HepG2 (cell line): ENCODE measurements around the gene PCYOX1L. TPM values are rescaled to one million over a fixed set of nuclear protein-coding genes. Genes with fewer than 3 reads are reported as not detected.

Source experiments
- ATF2 ChIP-seq: sonication (generic); formaldehyde crosslinking; IDR thresholded peaks from 2 replicates; pipeline ENCODE4 v1.4.0; 2020; ENCODE audit warnings: missing genetic modification reagents
- CEBPG ChIP-seq: IDR thresholded peaks from 2 replicates; pipeline ENCODE4 v1.6.1; 2016
- CREM ChIP-seq, 2 experiments: sonication (generic) in 1 of 2; formaldehyde crosslinking in 1 of 2; IDR thresholded peaks; 2 replicates each; pipeline versions ENCODE4 v1.4.0 to v1.6.1; 2016 to 2020; ENCODE audit warnings: antibody characterized with exemption in 1 of 2, mild to moderate bottlenecking in 1 of 2, missing genetic modification reagents in 1 of 2
- ETS1 ChIP-seq: sonication (generic); formaldehyde crosslinking; IDR thresholded peaks from 2 replicates; pipeline ENCODE4 v1.4.0; 2020; ENCODE audit warnings: missing genetic modification reagents
- HMGXB3 ChIP-seq: sonication (generic); formaldehyde crosslinking; IDR thresholded peaks from 2 replicates; pipeline ENCODE4 v1.4.0; 2020; ENCODE audit warnings: missing genetic modification reagents, borderline replicate concordance
- HOXD1 ChIP-seq: sonication (generic); formaldehyde crosslinking; IDR thresholded peaks from 2 replicates; pipeline ENCODE4 v1.5.0; 2020; ENCODE audit warnings: missing genetic modification reagents
- LRRFIP1 ChIP-seq: sonication (generic); formaldehyde crosslinking; conservative IDR thresholded peaks from 2 replicates; pipeline ENCODE4 v1.4.0; 2020; ENCODE audit warnings: missing genetic modification reagents
- MTA3 ChIP-seq: sonication (generic); formaldehyde crosslinking; IDR thresholded peaks from 2 replicates; pipeline ENCODE4 v1.4.0; 2020; ENCODE audit warnings: missing genetic modification reagents
- NCOA2 ChIP-seq: sonication (generic); formaldehyde crosslinking; IDR thresholded peaks from 2 replicates; pipeline ENCODE4 v1.8.0; 2022; ENCODE audit warnings: inconsistent platforms
- NFE2 ChIP-seq: sonication (generic); formaldehyde crosslinking; IDR thresholded peaks from 2 replicates; pipeline ENCODE4 v1.4.0; 2020; ENCODE audit warnings: missing genetic modification reagents
- SRSF1 ChIP-seq: fragments of 200-400 bp; formaldehyde crosslinking; optimal IDR thresholded peaks from 2 replicates; pipeline ENCODE3; 2017; ENCODE audit warnings: mild to moderate bottlenecking, low read depth, low read length, moderate library complexity
- SRSF4 ChIP-seq: fragments of 200-400 bp; formaldehyde crosslinking; IDR thresholded peaks from one replicate; pipeline ENCODE4 v1.6.1; 2018; ENCODE audit warnings: mild to moderate bottlenecking, low read depth, low read length, moderate library complexity; ENCODE audit not compliant: poor library complexity, severe bottlenecking
- ZBTB21 ChIP-seq: sonication (generic); formaldehyde crosslinking; IDR thresholded peaks from 2 replicates; pipeline ENCODE4 v1.4.0; 2020; ENCODE audit warnings: missing genetic modification reagents
- ZFP91 ChIP-seq: sonication (generic); formaldehyde crosslinking; IDR thresholded peaks from 2 replicates; pipeline ENCODE4 v1.9.0; 2022; ENCODE audit warnings: missing genetic modification reagents, mild to moderate bottlenecking, borderline replicate concordance
- ZMYM4 ChIP-seq: sonication (generic); formaldehyde crosslinking; IDR thresholded peaks from 2 replicates; pipeline ENCODE4 v1.8.1; 2023; ENCODE audit warnings: mild to moderate bottlenecking, missing genetic modification reagents
- ZNF343 ChIP-seq: sonication (generic); formaldehyde crosslinking; IDR thresholded peaks from 2 replicates; pipeline ENCODE4 v1.4.0; 2020; ENCODE audit warnings: mild to moderate bottlenecking, missing genetic modification reagents
- ZNF431 ChIP-seq: sonication (generic); formaldehyde crosslinking; IDR thresholded peaks from 2 replicates; pipeline ENCODE4 v1.9.0; 2022; ENCODE audit warnings: missing genetic modification reagents, low read depth, mild to moderate bottlenecking, borderline replicate concordance
- ZNF484 ChIP-seq: sonication (generic); formaldehyde crosslinking; IDR thresholded peaks from 2 replicates; pipeline ENCODE4 v1.5.1; 2020; ENCODE audit warnings: mild to moderate bottlenecking, low read depth, missing genetic modification reagents, borderline replicate concordance
- polyA plus RNA-seq, 8 experiments: library from polyadenylated mRNA; depleted of rRNA in 3 of 8; stranded (reverse) in 7 of 8; unstranded in 1 of 8; fragments of >200 nt; fragmentation: Illumina TruSeq in 4 of 8; extraction: Trizol in 4 of 8; gene quantifications; 2 replicates each; pipeline versions ENCODE4 v1.2.1 to v1.2.3, GENCODE V29; 2011 to 2016; ENCODE audit warnings: low read depth in 4 of 8, missing spikeins in 1 of 8, mixed read lengths in 1 of 8; ENCODE audit not compliant: insufficient read depth in 1 of 8
- total RNA-seq, 5 experiments: library from RNA; depleted of rRNA; stranded (reverse); fragments of >200 nt; fragmentation: Illumina TruSeq; extraction: Trizol; gene quantifications; 2 replicates each; pipeline ENCODE4 v1.2.3, GENCODE V29; 2016; ENCODE audit warnings: low read depth in 1 of 5

PCYOX1L gene
- total and polyA plus RNA-seq, 2 of the 13 experiments (the other 11 are each of a cell fraction or from before 2014, with no cell fraction given): 1.00 to 3.7 TPM

- peak; percentile 89 for TF ChIP-seq ATF2 (CRISPR knock-in tag)
- no peak for TF ChIP-seq HMGXB3 (CRISPR knock-in tag)
- no peak for TF ChIP-seq SRSF1
- TF ChIP-seq HOXD1 (CRISPR knock-in tag): no peak
- no peak for TF ChIP-seq ZNF431
- no peak for TF ChIP-seq CEBPG (CRISPR knock-in tag)
- no peak for TF ChIP-seq ZNF484 (CRISPR knock-in tag)
- TF ChIP-seq SRSF4: no peak
- no peak for TF ChIP-seq CREM (IDR thresholded peaks at IDR 0.05)
- no peak for TF ChIP-seq CREM (CRISPR knock-in tag; IDR thresholded peaks at IDR 0.05)
- 0 out of 2 replicates have a peak, but pooled peaks have one; percentile 13 for TF ChIP-seq NCOA2 (CRISPR knock-in tag)
- no peak for TF ChIP-seq ZNF343 (CRISPR knock-in tag)
- TF ChIP-seq NFE2 (CRISPR knock-in tag): no peak
- TF ChIP-seq ZFP91 (CRISPR knock-in tag): peak; percentile 31; the same call in 1 of the 2 replicates
- no peak for TF ChIP-seq LRRFIP1 (CRISPR knock-in tag)
- peak; percentile 30 for TF ChIP-seq ZMYM4 (CRISPR knock-in tag)
- no peak for TF ChIP-seq ETS1 (CRISPR knock-in tag)
- no peak for TF ChIP-seq MTA3
- no peak for TF ChIP-seq ZBTB21 (CRISPR knock-in tag)
Measured at GRCh38 chr5:149380466-149381121, 22.7 kb downstream of the PCYOX1L start (continued).
